Measurements from ENCODE around the gene FGD5.

The FGD5 gene

DNA sequence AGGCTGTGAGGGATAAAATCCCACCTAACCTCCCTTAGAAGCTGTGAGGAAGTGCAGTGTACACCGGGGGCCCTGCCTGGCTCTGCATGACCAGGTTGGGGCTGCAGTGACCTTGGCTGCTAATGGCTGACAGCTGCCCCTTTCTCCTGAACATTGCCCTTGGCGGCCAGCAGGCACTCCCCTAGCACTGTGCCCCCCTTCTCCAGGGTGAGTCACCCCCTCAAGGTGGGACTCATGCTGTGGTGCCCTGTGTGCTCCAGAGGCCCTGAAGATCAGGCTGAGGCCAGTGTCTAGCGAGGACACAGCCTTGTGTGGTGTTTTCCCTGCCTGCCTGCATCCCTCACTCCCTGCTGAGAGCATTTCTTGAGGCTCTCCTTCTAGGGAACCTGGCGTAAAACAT, 21.0 kb upstream of the FGD5 start:
- ChIA-PET POLR2A (no interaction called here), CTCF (interaction anchor here (1.7 to 5.1 kb wide), 2 partner anchors 9 to 17 kb away, joined by 4 to 25 read pairs; no protein-coding TSS in a partner anchor)
- no peak for DNase-seq (ENCODE audit: extremely low spot score)
- no peak for TF ChIP-seq CTCF (IDR thresholded peaks at IDR 0.05; ENCODE audit: control extremely low read depth, extremely low read depth, low read depth, missing control alignments)

DNA sequence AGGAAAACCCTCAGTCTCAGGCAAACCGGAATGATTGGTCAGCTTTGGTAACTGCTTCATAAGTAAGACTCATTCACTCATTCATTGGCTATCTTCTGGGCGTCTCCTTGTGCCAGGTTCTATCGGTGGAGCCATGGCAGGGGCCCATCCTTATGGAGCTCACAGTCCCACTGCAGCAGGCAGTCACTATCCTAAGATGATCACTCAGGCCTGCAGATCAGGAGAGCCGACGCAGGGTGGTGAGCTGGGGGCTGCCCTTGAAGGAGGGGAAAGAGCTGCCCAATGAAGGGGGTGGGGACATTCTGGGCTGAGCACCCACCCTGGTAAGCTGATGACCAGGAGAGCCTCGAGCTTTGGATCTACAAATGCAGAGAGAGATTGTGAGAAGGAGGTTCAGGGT, 20.5 kb upstream of the FGD5 start:
- POLR2A ChIA-PET = interaction anchor here (0.7 kb wide), 1 partner anchor 18 kb away, joined by 3 read pairs; no protein-coding TSS in a partner anchor
- no peak for TF ChIP-seq CTCF (IDR thresholded peaks at IDR 0.05; ENCODE audit: control extremely low read depth, extremely low read depth, low read depth, missing control alignments)
- no peak for DNase-seq (ENCODE audit: extremely low spot score)
- CTCF ChIA-PET = interaction anchor here (1.7 to 5.1 kb wide), 2 partner anchors 9 to 17 kb away, joined by 4 to 25 read pairs; no protein-coding TSS in a partner anchor

GRCh38 chr3:14799146-14799545, 19.6 kb upstream of the FGD5 start:
- ChIA-PET CTCF (interaction anchor here (1.7 to 5.1 kb wide), 2 partner anchors 10 to 18 kb away, joined by 4 to 25 read pairs; no protein-coding TSS in a partner anchor), POLR2A (interaction anchor here (0.7 kb wide), 1 partner anchor 17 kb away, joined by 3 read pairs; no protein-coding TSS in a partner anchor)
- no peak for TF ChIP-seq CTCF (IDR thresholded peaks at IDR 0.05; ENCODE audit: control extremely low read depth, extremely low read depth, low read depth, missing control alignments)
- no peak for DNase-seq (ENCODE audit: extremely low spot score)

- POLR2A ChIA-PET = no interaction called here
- DNase-seq (ENCODE audit: extremely low spot score) = no peak
- no peak for TF ChIP-seq CTCF (IDR thresholded peaks at IDR 0.05; ENCODE audit: control extremely low read depth, extremely low read depth, low read depth, missing control alignments)
- CTCF ChIA-PET = no interaction called here
These were observed 17.7 kb upstream of the FGD5 start for GRCh38 chr3:14801031-14801430.

DNA sequence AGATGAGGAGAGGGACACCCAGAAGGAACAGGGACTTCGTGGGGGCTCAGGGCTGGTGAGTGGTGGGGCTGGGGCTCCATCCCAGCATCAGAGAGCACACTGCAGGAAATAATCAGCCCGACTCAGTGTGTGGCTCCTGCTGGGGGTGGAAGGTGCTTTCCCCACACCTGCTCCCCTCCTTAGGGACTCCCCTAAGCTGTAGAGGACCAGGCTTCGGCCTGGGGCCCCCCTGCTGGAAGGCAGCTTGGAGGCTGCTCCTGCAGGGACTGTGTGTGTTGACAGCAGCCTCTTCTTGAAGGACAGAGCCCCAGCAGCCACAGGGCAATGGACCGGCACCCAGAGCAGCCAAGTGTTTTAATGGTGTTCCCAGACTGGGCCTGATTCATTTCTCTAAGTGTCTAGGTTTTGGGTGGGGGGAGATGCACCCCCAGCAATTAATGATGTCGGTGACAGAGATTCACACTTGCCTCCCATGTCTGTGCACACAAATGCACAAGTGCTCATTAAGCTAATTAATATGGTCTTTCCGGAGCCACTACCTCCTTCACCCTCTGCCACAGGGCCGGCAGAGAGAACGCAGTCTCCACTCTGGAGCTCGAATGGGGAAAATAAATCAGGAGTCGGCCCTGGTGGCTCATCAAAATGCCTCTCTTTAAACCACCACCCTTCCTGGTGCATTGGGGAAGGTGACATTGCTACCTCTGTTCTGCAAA, 16.9 kb upstream of the FGD5 start:
- ChIA-PET POLR2A (no interaction called here), CTCF (no interaction called here)
- DNase-seq (ENCODE audit: extremely low spot score) = peak; percentile 58
- no peak for TF ChIP-seq CTCF (IDR thresholded peaks at IDR 0.05; ENCODE audit: control extremely low read depth, extremely low read depth, low read depth, missing control alignments)

DNA sequence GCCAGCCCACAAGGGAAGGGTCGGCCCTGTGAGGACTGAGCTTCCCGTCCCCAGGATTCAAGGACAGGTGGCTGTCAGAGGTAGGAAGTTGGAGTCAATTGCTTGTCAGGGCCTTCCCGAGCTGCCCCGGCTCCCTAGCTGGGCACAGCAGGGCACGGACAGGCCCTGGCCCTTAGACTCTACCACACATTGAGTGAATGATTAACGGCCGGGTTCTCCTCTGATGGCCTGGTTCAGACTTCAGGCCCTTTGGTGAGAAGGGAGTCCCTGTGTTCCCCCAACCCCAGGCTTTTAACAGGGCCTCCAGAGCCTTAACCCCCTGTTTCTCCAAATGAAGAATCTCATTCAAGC, 16.4 kb upstream of the FGD5 start:
- no peak for DNase-seq (ENCODE audit: extremely low spot score)
- ChIA-PET CTCF (no interaction called here), POLR2A (no interaction called here)
- no peak for TF ChIP-seq CTCF (IDR thresholded peaks at IDR 0.05; ENCODE audit: control extremely low read depth, extremely low read depth, low read depth, missing control alignments)
